ENCODE results near the gene MTF1. TPM values are rescaled to one million over a fixed set of nuclear protein-coding genes. Genes with fewer than 3 reads are reported as not detected.
A peak's percentile ranks its signal among the peaks of the same experiment; 100 is the strongest.

MTF1 gene
- total RNA-seq, 1 donor: 4.3 TPM

DNA sequence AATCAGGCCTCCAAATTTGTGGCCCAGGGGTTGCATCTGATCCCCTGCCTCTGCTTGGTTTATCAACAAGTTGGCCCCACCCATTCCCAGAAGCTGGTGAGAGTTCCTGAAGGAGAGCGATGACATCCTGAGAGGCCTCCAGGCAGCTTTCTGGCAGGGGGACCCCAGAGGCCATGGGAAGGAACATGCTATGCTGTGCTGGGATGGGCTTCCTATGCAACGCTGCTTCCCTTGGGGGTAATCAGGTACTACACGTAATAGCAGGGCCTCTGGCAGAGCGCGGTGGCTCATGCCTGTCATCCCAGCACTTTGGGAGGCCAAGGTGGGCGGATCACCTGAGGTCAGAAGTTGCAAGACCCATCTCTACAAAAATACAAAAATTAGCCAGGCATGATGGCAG, 8.4 kb upstream of the MTF1 start:
- Histone ChIP-seq H3K79me2 (ENCODE audit: insufficient read depth, low read length) (no peaks in the 10 kb centered on the region), H3K27me3 (ENCODE audit: insufficient read depth, low read length) (no peaks in the 10 kb centered on the region), H3K27ac (ENCODE audit: low read depth, low read length) (no peak overlapping the region), H3K4me3 (ENCODE audit: insufficient read depth, low read length) (no peak overlapping the region), H3K4me1 (ENCODE audit: insufficient read depth, low read length) (no peaks in the 10 kb centered on the region), H3K36me3 (ENCODE audit: insufficient read depth, low read length) (peaks cover 53% of the 10 kb centered on the region), H4K20me1 (ENCODE audit: insufficient read depth, low read length) (no peaks in the 10 kb centered on the region), H3K9me3 (ENCODE audit: low read depth, low read length) (no peaks in the 10 kb centered on the region), H3K4me2 (ENCODE audit: insufficient read depth, low read length) (no peak overlapping the region), H2AFZ (ENCODE audit: low read length) (no peak overlapping the region)
- TF ChIP-seq, protein P1, sequence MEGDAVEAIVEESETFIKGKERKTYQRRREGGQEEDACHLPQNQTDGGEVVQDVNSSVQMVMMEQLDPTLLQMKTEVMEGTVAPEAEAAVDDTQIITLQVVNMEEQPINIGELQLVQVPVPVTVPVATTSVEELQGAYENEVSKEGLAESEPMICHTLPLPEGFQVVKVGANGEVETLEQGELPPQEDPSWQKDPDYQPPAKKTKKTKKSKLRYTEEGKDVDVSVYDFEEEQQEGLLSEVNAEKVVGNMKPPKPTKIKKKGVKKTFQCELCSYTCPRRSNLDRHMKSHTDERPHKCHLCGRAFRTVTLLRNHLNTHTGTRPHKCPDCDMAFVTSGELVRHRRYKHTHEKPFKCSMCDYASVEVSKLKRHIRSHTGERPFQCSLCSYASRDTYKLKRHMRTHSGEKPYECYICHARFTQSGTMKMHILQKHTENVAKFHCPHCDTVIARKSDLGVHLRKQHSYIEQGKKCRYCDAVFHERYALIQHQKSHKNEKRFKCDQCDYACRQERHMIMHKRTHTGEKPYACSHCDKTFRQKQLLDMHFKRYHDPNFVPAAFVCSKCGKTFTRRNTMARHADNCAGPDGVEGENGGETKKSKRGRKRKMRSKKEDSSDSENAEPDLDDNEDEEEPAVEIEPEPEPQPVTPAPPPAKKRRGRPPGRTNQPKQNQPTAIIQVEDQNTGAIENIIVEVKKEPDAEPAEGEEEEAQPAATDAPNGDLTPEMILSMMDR (IDR thresholded peaks at IDR 0.05; ENCODE audit: extremely low read depth, low read depth, low read length): no peak
- no peak for DNase-seq (ENCODE audit: insufficient read length, low spot score, missing footprints)

DNA sequence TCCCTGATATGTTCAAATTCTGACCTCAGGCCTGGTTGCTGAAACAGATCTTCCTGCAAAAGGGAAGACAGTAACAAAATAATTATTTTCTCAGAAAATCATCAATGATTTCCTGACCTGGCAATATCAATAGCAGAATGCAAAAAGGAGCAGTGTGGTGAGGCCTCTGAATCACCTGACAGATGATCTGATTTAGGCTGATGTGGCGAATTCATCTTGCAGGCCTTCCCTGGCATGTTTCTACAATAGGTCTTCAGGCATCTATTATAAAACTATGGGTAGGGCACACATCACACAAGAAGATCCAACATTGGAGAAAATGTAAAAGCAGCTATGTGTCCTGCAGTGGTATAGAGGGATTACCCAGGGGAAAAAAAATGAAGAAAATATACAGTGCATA, 7.1 kb upstream of the MTF1 start:
- no peak for DNase-seq (ENCODE audit: insufficient read length, low spot score, missing footprints)
- Histone ChIP-seq H3K36me3 (ENCODE audit: insufficient read depth, low read length) (peaks cover 53% of the 10 kb centered on the region), H3K27ac (ENCODE audit: low read depth, low read length) (no peak overlapping the region)

DNA sequence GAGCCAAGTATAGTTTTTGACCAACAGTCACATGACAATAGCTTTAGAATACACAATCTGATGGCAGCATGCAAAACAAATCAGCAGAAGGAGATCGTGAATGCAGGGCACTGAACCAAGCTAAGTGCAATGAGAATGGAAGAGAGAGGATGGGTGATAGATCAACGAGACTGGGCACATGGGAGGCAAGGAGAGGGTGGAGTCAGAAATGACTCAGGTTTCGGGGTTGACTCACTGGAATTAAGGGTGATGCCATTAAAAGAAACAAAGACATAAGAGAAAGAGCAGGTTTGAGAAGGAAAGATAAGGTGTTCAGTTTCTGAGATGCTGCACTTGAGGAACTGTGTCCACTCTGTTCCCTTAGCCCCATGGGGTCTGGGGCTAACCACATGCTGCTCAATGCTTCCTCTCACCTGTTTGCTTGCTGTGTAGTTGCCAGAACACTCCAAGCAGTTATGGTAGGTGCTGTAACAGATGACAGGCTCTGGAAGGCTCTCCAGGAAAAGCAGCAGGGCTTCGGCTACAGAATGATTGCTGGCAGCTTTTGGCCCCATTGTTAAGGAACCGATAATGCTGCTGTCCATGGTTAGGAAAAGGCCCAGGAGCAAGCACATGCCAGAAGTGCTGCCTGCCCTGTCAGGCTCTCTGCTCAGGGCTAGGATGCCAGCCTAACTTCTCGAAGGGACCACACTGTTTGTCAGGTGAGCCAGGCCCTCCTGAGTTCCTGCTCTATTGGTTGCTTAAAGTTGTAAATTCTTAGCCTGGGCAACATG, 6.1 kb upstream of the MTF1 start:
- no peak overlapping the region for H3K27ac ChIP-seq (ENCODE audit: low read depth, low read length)
- H2AFZ ChIP-seq (ENCODE audit: low read length): no peak overlapping the region
- H3K9me3 ChIP-seq (ENCODE audit: low read depth, low read length): no peaks in the 10 kb centered on the region
- H3K79me2 ChIP-seq (ENCODE audit: insufficient read depth, low read length): no peaks in the 10 kb centered on the region
- peaks cover 60% of the 10 kb centered on the region for H3K36me3 ChIP-seq (ENCODE audit: insufficient read depth, low read length)
- no peak overlapping the region for H3K4me2 ChIP-seq (ENCODE audit: insufficient read depth, low read length)
- H3K4me1 ChIP-seq (ENCODE audit: insufficient read depth, low read length): no peaks in the 10 kb centered on the region
- H3K27me3 ChIP-seq (ENCODE audit: insufficient read depth, low read length): no peaks in the 10 kb centered on the region
- peak; percentile 87 for DNase-seq (ENCODE audit: insufficient read length, low spot score, missing footprints)
- H3K4me3 ChIP-seq (ENCODE audit: insufficient read depth, low read length): no peak overlapping the region
- TF ChIP-seq, protein P1 (IDR thresholded peaks at IDR 0.05; ENCODE audit: extremely low read depth, low read depth, low read length): no peak
- H4K20me1 ChIP-seq (ENCODE audit: insufficient read depth, low read length): no peaks in the 10 kb centered on the region

More for the DNA sequence above, 7.1 kb upstream of the MTF1 start:
- Histone ChIP-seq H3K4me2 (ENCODE audit: insufficient read depth, low read length) (no peak overlapping the region), H3K27me3 (ENCODE audit: insufficient read depth, low read length) (no peaks in the 10 kb centered on the region), H3K4me1 (ENCODE audit: insufficient read depth, low read length) (no peaks in the 10 kb centered on the region), H3K4me3 (ENCODE audit: insufficient read depth, low read length) (no peak overlapping the region), H3K79me2 (ENCODE audit: insufficient read depth, low read length) (no peaks in the 10 kb centered on the region), H4K20me1 (ENCODE audit: insufficient read depth, low read length) (no peaks in the 10 kb centered on the region), H2AFZ (ENCODE audit: low read length) (no peak overlapping the region), H3K9me3 (ENCODE audit: low read depth, low read length) (no peaks in the 10 kb centered on the region)
- TF ChIP-seq, protein P1 (IDR thresholded peaks at IDR 0.05; ENCODE audit: extremely low read depth, low read depth, low read length): no peak

DNA sequence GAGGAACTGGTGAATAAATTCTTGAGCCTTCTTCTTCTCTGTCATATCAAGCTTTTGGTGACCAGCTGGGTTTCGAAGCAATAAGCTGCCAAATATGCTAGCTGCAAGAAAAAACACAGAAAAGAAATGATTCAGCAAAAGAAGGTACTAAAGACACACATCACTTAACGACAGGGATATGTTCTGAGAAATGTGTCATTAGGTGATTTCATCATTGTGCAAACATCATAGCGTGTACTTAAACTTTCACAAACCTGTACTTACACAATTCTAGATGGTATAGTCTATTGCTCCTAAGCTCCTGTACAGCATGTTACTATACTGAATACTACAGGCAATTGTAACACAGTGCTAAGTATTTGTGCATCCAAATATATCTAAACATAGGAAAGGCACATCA, 2.9 kb upstream of the MTF1 start:
- H3K4me2 ChIP-seq (ENCODE audit: insufficient read depth, low read length): no peak overlapping the region
- H3K27ac ChIP-seq (ENCODE audit: low read depth, low read length): no peak overlapping the region
- no peak overlapping the region for H2AFZ ChIP-seq (ENCODE audit: low read length)
- TF ChIP-seq, protein P1 (IDR thresholded peaks at IDR 0.05; ENCODE audit: extremely low read depth, low read depth, low read length): no peak
- peaks cover 9% of the 10 kb centered on the region for H3K4me1 ChIP-seq (ENCODE audit: insufficient read depth, low read length)
- H3K9me3 ChIP-seq (ENCODE audit: low read depth, low read length): no peaks in the 10 kb centered on the region
- peaks cover 8% of the 10 kb centered on the region for H4K20me1 ChIP-seq (ENCODE audit: insufficient read depth, low read length)
- H3K36me3 ChIP-seq (ENCODE audit: insufficient read depth, low read length): peaks cover 44% of the 10 kb centered on the region
- H3K79me2 ChIP-seq (ENCODE audit: insufficient read depth, low read length): peaks cover 20% of the 10 kb centered on the region
- no peaks in the 10 kb centered on the region for H3K27me3 ChIP-seq (ENCODE audit: insufficient read depth, low read length)
- no peak overlapping the region for H3K4me3 ChIP-seq (ENCODE audit: insufficient read depth, low read length)
- DNase-seq (ENCODE audit: insufficient read length, low spot score, missing footprints): no peak
